PC-9 (cell line): ENCODE data around the gene SERINC4. TPM values are rescaled to one million over a fixed set of nuclear protein-coding genes. Genes with fewer than 3 reads are reported as not detected.

ENCODE experiments used
- BruUV-seq: library from RNA; stranded (reverse); fragments of 400-500 nt; replicated peaks from 2 replicates; lab custom pipeline; 2021; lab: Mats Ljungman, UMichigan
- CTCF ChIA-PET: fragments of 300-600 bp; sonication (Branson Sonifier 250); formaldehyde crosslinking; loops from one replicate; lab custom pipeline; 2022; ENCODE audit warnings: antibody characterized with exemption; lab: Charles Lee
- POLR2A ChIA-PET: fragments of 300-600 bp; sonication (Branson Sonifier 250); formaldehyde crosslinking; loops from one replicate; lab custom pipeline; 2022; ENCODE audit warnings: antibody characterized with exemption; ENCODE audit not compliant: unreplicated experiment; lab: Charles Lee
- DNase-seq, 2 experiments: peaks; one replicate each; pipeline versions ENCODE4 v3.0.0 to v3.0.0-alpha.2; 2015 to 2022; ENCODE audit warnings: mixed read lengths in 1 of 2
- H2AFZ ChIP-seq: fragments of 200-600 bp; sonication (generic); 2 replicates; pipeline ENCODE4 v1.8.1; 2017; ENCODE audit warnings: antibody characterized with exemption
- H3F3A ChIP-seq: fragments of 200-600 bp; sonication (generic); 2 replicates; pipeline ENCODE4 v1.8.1; 2017; ENCODE audit warnings: antibody characterized with exemption, mild to moderate bottlenecking, low read depth; ENCODE audit not compliant: insufficient read depth
- H3K27ac ChIP-seq: fragments of 200-600 bp; sonication (generic); 2 replicates; pipeline ENCODE4 v1.6.1; 2016; ENCODE audit warnings: mixed run types
- H3K27me3 ChIP-seq: fragments of 200-600 bp; sonication (generic); 2 replicates; pipeline ENCODE4 v1.6.1; 2016; ENCODE audit warnings: low read depth, mixed run types; ENCODE audit not compliant: insufficient read depth
- H3K36me3 ChIP-seq: fragments of 200-600 bp; sonication (generic); 2 replicates; pipeline ENCODE4 v1.6.1; 2016; ENCODE audit warnings: low read depth, mixed run types
- H3K4me1 ChIP-seq: fragments of 200-600 bp; sonication (generic); replicated peaks from 2 replicates; pipeline ENCODE4 v1.6.1; 2016; ENCODE audit warnings: mixed run types; ENCODE audit not compliant: insufficient read depth
- H3K4me2 ChIP-seq: fragments of 200-600 bp; sonication (generic); 2 replicates; pipeline ENCODE4 v1.6.1; 2017; ENCODE audit warnings: mixed run types
- H3K4me3 ChIP-seq: fragments of 200-600 bp; sonication (generic); 2 replicates; pipeline ENCODE4 v1.6.1; 2016; ENCODE audit warnings: mixed run types
- H3K79me2 ChIP-seq: fragments of 200-600 bp; sonication (generic); 2 replicates; pipeline ENCODE4 v1.6.1; 2017; ENCODE audit warnings: low read depth, mixed run types
- H3K9me2 ChIP-seq: fragments of 200-600 bp; sonication (generic); 2 replicates; pipeline ENCODE4 v1.8.1; 2017; ENCODE audit warnings: mild to moderate bottlenecking; ENCODE audit not compliant: insufficient read depth
- H3K9me3 ChIP-seq: fragments of 200-600 bp; sonication (generic); 2 replicates; pipeline ENCODE4 v1.8.1; 2016; ENCODE audit warnings: low read depth; ENCODE audit not compliant: insufficient read depth
- H4K20me1 ChIP-seq: fragments of 200-600 bp; sonication (generic); 2 replicates; pipeline ENCODE4 v1.8.1; 2017; ENCODE audit not compliant: insufficient read depth
- CTCF ChIP-seq: fragments of 200-600 bp; sonication (generic); conservative IDR thresholded peaks from 2 replicates; pipeline ENCODE4 v1.6.1; 2017; ENCODE audit warnings: mixed run types, antibody characterized with exemption, mild to moderate bottlenecking, moderate library complexity
- EZH2 ChIP-seq: fragments of 200-600 bp; sonication (generic); IDR thresholded peaks from 2 replicates; pipeline ENCODE4 v1.8.0; 2017; ENCODE audit warnings: antibody characterized with exemption, low read depth
- intact Hi-C: fragments of 100-400 bp; cut with micrococcal nuclease; formaldehyde crosslinking; loops from one replicate; pipeline ENCODE4 v1.10.0; 2022; ENCODE audit not compliant: unreplicated experiment
- total RNA-seq: library from RNA; stranded (reverse); gene quantifications from 2 replicates; pipeline ENCODE4 v1.2.3, GENCODE V29; 2021

SERINC4 gene
- total RNA-seq, 1 experiment from 2014 or later = 0.46 TPM

GRCh38 chr15:43763819-43764446 lies 36.1 kb downstream of the SERINC4 start:
- Histone ChIP-seq H3K9me2 (no peaks in the 10 kb centered on the region), H3K4me3 (no peak overlapping the region), H3K27ac (no peak overlapping the region), H3K36me3 (peaks cover 17% of the 10 kb centered on the region), H3K4me1 (no peaks in the 10 kb centered on the region), H3K79me2 (no peaks in the 10 kb centered on the region), H4K20me1 (no peaks in the 10 kb centered on the region), H3K27me3 (no peaks in the 10 kb centered on the region), H3K4me2 (no peak overlapping the region), H3K9me3 (no peaks in the 10 kb centered on the region), H2AFZ (no peak overlapping the region), H3F3A (peaks cover 7% of the 10 kb centered on the region; the same call in 1 of the 2 replicates)
- ChIA-PET CTCF (no interaction called here), POLR2A (no interaction called here)
- no peak for DNase-seq
- TF ChIP-seq CTCF (no peak), EZH2 (no peak)
- intact Hi-C loops = no loop called here
- no TSS peak for BruUV-seq

- no peak overlapping the region for H3K4me2 ChIP-seq
- peaks cover 13% of the 10 kb centered on the region for H3K36me3 ChIP-seq
Measured at GRCh38 chr15:43762824-43763223, 37.2 kb downstream of the SERINC4 start.

GRCh38 chr15:43751885-43752284 lies 48.1 kb downstream of the SERINC4 start:
- Histone ChIP-seq H3K9me3 (no peaks in the 10 kb centered on the region), H3K4me3 (no peak overlapping the region), H3K79me2 (peaks cover 71% of the 10 kb centered on the region), H4K20me1 (peaks cover 43% of the 10 kb centered on the region), H3K27me3 (no peaks in the 10 kb centered on the region), H3K36me3 (peaks cover 6% of the 10 kb centered on the region; the same call in 1 of the 2 replicates), H3K27ac (no peak overlapping the region), H3K9me2 (no peaks in the 10 kb centered on the region), H3K4me2 (no peak overlapping the region), H2AFZ (no peak overlapping the region), H3K4me1 (no peaks in the 10 kb centered on the region), H3F3A (0 out of 2 replicates have a peak, but pooled peaks cover 3% of the 10 kb centered on the region)
- intact Hi-C loops = no loop called here
- CTCF ChIA-PET = no interaction called here
- BruUV-seq = no TSS peak
- DNase-seq = no peak
- TF ChIP-seq CTCF = no peak
- POLR2A ChIA-PET = no interaction called here

More at GRCh38 chr15:43762824-43763223, 37.2 kb downstream of the SERINC4 start:
- Histone ChIP-seq H3K79me2 (no peaks in the 10 kb centered on the region), H3K27ac (no peak overlapping the region), H3K4me1 (no peaks in the 10 kb centered on the region), H3K27me3 (no peaks in the 10 kb centered on the region), H3F3A (no peaks in the 10 kb centered on the region; the same call in 1 of the 2 replicates), H3K9me2 (no peaks in the 10 kb centered on the region), H4K20me1 (no peaks in the 10 kb centered on the region), H3K9me3 (no peaks in the 10 kb centered on the region), H3K4me3 (no peak overlapping the region), H2AFZ (no peak overlapping the region)
- CTCF ChIA-PET = no interaction called here
- no peak for DNase-seq
- BruUV-seq = no TSS peak
- intact Hi-C loops = no loop called here
- TF ChIP-seq EZH2 (no peak), CTCF (no peak)
- POLR2A ChIA-PET = no interaction called here
